Activated CD4-positive, alpha-beta T cell treated with anti-CD3 and anti-CD28 coated beads, Interleukin-2, amount 50 U/mL, for 48 hours (primary cell): ENCODE measurements around the gene THBS1.

Experiments used
- DNase-seq, 2 experiments: peaks; one replicate each; pipeline ENCODE4 v3.0.0-alpha.2; 2020

The THBS1 gene

GRCh38 chr15:39580485-39581241, at the start of gene THBS1:
TSS of gene THBS1 (plus strand) at chr15:39581079. CDS start at chr15:39581858, 779 bp downstream.
- peak; percentile 47 to 58 for DNase-seq

GRCh38 chr15:39534996-39535395, 45.9 kb upstream of the THBS1 start:
- DNase-seq: no peak

- DNase-seq: no peak
Observed at GRCh38 chr15:39535466-39535865, 45.4 kb upstream of the THBS1 start.

GRCh38 chr15:39538936-39539335, 41.9 kb upstream of the THBS1 start:
- DNase-seq: no peak

- no peak for DNase-seq
Observed at GRCh38 chr15:39539466-39539865, 41.4 kb upstream of the THBS1 start.

- DNase-seq: no peak
Observed at GRCh38 chr15:39539973-39540558, 40.8 kb upstream of the THBS1 start.

GRCh38 chr15:39542385-39543065, 38.4 kb upstream of the THBS1 start:
- no peak for DNase-seq

- no peak for DNase-seq
Observed at GRCh38 chr15:39543651-39544050, 37.2 kb upstream of the THBS1 start.

GRCh38 chr15:39546842-39547241, 34.0 kb upstream of the THBS1 start:
- no peak for DNase-seq

- no peak for DNase-seq
Observed at GRCh38 chr15:39548561-39548960, 32.3 kb upstream of the THBS1 start.

- no peak for DNase-seq
Observed at GRCh38 chr15:39549912-39550311, 31.0 kb upstream of the THBS1 start.

- no peak for DNase-seq
Observed at GRCh38 chr15:39551476-39551875, 29.4 kb upstream of the THBS1 start.

GRCh38 chr15:39552556-39552955, 28.3 kb upstream of the THBS1 start:
- no peak for DNase-seq

- DNase-seq: no peak
Observed at GRCh38 chr15:39553947-39554693, 26.8 kb upstream of the THBS1 start.

GRCh38 chr15:39554746-39555387, 26.0 kb upstream of the THBS1 start:
- no peak for DNase-seq

- DNase-seq: no peak
Observed at GRCh38 chr15:39555885-39556284, 25.0 kb upstream of the THBS1 start.

- DNase-seq: no peak
Observed at GRCh38 chr15:39556461-39556860, 24.4 kb upstream of the THBS1 start.

GRCh38 chr15:39558421-39558820, 22.5 kb upstream of the THBS1 start:
- DNase-seq: no peak

- no peak for DNase-seq
Observed at GRCh38 chr15:39564972-39565665, 15.8 kb upstream of the THBS1 start.

- DNase-seq: no peak
Observed at GRCh38 chr15:39565851-39566250, 15.0 kb upstream of the THBS1 start.

- DNase-seq: no peak
Observed at GRCh38 chr15:39573287-39573686, 7.6 kb upstream of the THBS1 start.

- DNase-seq: no peak
Observed at GRCh38 chr15:39573844-39574243, 7.0 kb upstream of the THBS1 start.
